NCI-H1105 treated with DMSO at 0.1 percent for 48 hours (cell line): Measurements from ENCODE around the gene ZG16B.

Experiments
- DNase-seq: peaks from one replicate; lab custom pipeline; 2025; lab: John Stamatoyannopoulos, UW

Gene ZG16B, protein sequence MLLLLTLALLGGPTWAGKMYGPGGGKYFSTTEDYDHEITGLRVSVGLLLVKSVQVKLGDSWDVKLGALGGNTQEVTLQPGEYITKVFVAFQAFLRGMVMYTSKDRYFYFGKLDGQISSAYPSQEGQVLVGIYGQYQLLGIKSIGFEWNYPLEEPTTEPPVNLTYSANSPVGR

GRCh38 chr16:2829501-2830354 lies at the start of gene ZG16B:
Gene ZG16B (plus strand): TSS chr16:2830303. CDS start chr16:2830442, 139 bp downstream.
- no peak for DNase-seq

GRCh38 chr16:2782583-2783351 lies 47.3 kb upstream of the ZG16B start:
- no peak for DNase-seq

- DNase-seq: no peak
Observed at GRCh38 chr16:2783581-2784357, 46.3 kb upstream of the ZG16B start.

DNA sequence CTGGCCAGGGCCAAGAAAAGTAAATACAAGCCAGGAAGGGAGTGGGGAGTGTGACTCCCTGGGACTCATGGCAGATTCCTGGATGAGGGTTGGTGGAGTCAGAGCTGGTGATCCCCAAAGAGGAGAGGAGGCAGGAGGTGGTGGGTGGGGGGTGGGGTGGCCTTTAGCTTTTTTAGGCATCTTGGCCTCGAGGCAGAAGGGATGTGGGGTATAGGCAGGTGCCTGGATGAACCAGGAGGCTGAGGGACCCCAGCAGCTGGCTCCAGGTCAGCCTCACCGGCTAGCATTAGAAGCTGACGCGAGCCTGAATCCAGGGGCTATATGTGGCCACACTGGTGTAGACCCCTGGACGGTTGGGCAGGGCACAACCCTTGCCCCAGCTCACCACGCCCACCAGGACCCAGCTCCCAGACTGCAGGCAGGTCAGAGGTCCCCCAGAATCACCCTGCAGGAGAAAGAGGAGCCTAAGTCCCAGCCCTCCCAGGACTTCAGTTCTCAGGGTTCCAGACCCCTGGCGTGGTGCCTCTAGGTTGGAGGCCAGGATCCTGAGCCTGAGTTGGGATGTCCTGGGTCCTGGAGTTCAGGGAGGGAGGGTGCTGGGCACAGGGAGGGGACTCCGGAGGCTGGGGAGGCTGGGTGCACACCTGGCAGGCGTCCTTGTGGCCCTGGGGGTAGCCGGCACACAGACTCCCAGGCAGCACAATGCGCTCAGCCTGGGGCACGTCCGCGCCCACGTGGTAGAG lies 45.6 kb upstream of the ZG16B start:
- no peak for DNase-seq

- DNase-seq: peak; percentile 17
Observed at GRCh38 chr16:2785101-2785991, 44.8 kb upstream of the ZG16B start.

DNA sequence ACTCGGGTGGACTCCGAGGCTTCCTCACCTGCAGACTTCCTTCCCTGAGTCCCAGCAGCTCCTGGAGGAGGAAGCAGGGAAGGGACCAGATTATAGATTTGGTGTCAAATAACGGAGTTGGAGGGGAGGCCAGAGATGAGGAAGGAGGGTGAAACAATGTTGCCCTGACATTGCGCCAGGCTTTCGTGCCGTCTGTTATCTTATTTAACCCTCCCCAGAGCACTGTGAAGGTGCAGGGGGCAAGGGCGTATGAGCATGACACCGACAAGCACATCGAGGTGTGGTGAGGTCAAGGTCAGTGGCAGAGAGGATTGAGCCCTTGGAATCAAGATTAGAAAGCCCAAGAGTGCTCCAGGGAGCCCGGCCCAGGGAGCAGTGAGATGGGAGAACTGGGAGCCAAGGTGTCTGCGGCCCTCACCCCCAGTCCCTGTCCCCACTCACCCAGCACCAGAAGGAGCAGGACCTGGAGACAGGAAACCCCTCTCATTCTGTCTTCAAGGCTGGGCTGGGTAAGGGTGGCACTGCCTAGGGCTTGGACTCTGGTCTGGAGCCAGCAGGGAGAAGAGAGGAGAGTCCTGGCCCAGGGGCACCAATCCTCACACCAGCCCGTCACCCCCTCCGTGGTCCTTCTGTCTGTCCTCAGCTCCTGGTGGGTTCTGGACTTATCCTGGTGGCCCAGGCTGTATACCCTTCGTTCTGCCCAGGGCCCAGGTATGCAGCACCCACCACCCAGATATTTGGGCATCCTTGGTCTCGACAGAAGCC lies 43.9 kb upstream of the ZG16B start:
- no peak for DNase-seq

DNA sequence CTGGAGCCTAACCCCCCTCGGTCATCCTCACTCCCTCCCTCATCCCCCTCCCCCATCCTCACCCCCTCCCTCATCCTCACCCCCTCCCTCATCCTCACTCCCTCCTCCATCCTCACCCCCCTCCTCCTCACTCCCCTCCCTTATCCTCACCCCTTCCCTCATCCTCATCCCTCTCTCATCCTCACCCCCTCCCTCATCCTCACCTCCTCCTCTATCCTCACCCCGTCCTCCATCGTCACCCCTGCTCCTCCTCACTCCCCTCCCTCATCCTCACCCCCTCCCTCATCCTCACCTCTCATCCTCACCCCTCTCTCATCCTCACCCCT lies 43.3 kb upstream of the ZG16B start:
- no peak for DNase-seq

DNA sequence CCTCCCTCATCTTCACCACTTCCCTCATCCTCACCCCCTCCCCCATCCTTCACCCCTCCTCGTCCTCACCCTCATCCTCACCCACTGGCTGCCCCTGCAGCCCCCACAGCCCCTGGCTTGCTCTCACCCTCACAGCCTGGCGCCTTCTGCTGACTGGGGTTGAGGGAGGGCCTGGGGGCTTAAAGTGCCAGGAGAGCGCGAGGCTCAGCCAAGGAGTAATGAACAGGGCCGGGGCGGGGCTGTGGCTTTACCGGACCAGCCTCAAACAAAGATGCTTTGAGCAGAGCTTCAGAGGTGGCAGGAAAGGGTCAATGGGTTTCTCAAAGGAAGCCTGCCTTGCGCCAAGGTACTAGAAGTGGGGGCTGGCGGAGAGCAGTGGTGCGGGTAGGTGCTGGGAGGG lies 42.7 kb upstream of the ZG16B start, which contains the start of gene PRSS33:
Gene PRSS33 (minus strand): TSS at position 155 of the 400 bp plus-strand sequence. CDS start 1,013 bp downstream, outside the sequence.
- no peak for DNase-seq

GRCh38 chr16:2787961-2788360 lies 42.1 kb upstream of the ZG16B start:
- no peak for DNase-seq

GRCh38 chr16:2790631-2791030 lies 39.5 kb upstream of the ZG16B start:
- DNase-seq: no peak

GRCh38 chr16:2791174-2791573 lies 38.9 kb upstream of the ZG16B start:
- DNase-seq: no peak

DNA sequence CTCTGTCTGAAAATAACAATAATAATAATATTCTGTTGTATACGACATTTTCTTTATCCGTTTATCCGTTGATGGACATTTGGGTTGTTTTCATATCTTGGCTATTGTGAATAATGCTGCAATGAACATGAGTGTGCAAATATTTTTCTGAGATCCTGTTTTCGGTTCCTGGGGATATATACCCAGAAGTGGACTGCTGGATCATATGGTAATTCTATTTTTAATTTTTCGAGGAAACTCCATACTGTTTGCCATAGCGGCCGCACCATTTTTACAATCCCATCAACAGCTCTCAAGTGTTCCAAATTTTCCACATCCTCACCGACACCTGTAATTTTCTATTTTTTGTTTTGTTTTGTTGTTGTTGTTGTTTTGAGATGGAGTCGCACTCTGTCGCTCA lies 37.2 kb upstream of the ZG16B start:
- DNase-seq: no peak

GRCh38 chr16:2795395-2796143 lies 34.5 kb upstream of the ZG16B start:
- no peak for DNase-seq

- no peak for DNase-seq
Observed at GRCh38 chr16:2798723-2799204, 31.3 kb upstream of the ZG16B start.

DNA sequence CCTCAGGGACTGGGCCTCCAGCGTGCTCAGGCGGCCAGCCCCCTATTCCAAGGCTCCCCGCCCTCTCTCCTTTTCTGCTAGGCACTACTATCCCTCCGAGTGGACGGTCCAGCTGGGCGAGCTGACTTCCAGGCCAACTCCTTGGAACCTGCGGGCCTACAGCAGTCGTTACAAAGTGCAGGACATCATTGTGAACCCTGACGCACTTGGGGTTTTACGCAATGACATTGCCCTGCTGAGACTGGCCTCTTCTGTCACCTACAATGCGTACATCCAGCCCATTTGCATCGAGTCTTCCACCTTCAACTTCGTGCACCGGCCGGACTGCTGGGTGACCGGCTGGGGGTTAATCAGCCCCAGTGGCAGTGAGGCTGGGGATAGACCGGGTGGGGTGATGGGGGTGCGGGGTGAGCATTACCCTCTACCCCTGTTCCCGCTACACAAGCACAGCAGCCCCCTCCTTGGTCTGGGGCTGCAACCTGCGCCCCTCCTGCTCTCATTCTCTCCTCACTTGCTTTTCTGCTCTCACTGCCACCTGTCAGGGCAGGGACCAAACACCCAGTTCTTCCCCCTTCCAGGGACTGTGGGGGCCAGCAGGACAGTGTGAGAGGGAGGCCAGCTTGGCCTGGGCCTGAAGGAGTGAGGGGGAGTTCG lies 30.8 kb upstream of the ZG16B start:
- DNase-seq: no peak

- DNase-seq: no peak
Observed at GRCh38 chr16:2799859-2800226, 30.3 kb upstream of the ZG16B start.

- DNase-seq: no peak
Observed at GRCh38 chr16:2803545-2804195, 26.4 kb upstream of the ZG16B start.

GRCh38 chr16:2804728-2805127 lies 25.4 kb upstream of the ZG16B start:
- no peak for DNase-seq
